ENCODE results near the gene GNAT2.

The GNAT2 gene

DNA sequence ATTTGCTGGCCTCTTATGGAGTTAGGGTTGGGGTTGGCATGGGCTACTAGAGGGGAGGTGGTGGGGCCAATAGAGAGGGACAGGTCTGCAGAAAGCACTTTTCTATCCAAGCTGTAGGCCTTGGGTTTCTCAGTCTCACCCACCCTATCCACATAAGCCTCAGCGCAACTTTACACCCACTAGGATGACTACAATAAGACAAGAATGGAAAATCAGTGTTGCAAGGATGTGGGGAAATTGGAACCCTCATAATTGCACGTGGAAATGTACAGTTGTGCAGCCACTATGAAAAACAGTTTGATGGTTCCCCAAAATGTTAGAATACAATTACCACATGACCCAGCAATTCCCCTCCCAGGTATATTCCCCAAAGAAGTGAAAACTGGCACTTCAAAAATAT, 22.4 kb upstream of the GNAT2 start:
- DNase-seq, result no peak

DNA sequence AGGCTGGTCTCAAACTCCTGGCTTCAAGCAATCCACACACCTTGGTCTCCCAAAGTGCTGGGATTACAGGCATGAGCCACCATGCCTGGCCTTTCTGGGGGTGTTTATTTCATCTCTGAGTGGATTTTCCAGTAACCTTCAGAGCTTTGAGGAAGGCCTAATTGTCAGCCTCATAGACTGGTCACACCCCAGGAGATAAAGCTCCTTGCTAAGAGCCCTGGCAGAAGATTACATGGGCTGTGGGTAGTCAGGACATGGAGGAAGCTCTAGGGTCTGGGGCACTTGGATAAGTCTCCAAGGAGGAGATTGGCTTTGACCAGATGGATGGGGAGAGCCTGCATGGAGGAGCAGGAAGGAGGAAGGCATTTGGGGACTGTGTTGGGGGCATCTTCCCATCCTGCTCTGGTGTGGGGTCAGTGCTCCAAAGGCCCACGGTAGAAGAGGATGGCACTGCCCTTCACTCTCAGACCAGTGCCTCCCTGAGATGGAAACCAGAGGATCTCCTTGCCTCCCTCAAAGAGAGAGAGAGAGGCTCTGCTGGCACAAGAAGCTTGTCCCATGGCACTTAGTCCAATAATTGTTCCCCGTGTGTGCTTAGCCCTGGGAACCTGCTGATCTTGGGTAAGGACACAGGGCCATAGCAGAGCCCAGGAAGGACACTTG, 21.8 kb upstream of the GNAT2 start:
- DNase-seq, result no peak

DNA sequence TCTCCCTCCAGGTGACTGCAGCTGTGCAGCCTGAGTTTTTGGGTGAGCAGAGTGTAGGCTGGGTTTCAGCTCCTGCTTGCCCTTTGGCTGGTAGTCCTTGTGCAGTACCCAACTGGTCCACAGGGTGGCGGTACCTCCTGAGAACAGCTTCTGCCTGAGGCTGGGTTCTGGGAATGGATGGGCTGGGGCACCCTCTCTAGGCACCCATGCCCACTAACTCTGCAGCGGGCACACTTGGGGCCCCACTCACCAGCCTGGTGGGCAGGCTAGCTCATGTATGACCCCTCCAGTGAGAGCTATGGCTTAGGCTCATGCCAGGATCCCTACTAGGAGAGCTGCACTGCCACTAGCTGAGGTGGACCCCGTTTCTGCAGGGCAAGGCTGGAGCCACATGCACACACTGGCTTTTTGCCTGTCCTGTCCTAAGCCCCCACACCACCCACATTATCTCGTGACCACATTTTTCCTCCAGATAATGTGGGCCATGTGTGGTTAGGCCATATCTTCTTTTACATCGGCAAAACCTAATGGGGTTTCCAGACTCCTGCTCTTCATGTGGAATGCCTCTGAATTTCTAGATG, 21.0 kb upstream of the GNAT2 start:
- DNase-seq, result peak; percentile 71

DNA sequence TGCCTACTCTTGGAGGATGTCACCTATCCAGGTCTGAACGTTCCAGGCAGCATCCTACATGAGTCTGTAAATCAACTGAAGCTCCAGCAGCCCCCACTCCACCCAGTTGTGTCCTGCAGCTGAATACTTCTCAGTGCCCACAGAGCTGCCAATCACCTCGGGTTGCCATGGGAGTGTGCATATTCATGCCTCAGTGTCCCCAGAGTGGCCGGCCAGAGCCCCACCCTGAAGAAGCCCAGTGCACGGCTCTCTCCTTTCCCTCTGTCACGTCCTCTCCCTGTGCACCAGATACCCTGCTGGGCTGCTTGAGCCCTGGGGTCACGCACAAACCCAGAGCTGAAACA, 20.4 kb upstream of the GNAT2 start:
- no peak for DNase-seq

DNA sequence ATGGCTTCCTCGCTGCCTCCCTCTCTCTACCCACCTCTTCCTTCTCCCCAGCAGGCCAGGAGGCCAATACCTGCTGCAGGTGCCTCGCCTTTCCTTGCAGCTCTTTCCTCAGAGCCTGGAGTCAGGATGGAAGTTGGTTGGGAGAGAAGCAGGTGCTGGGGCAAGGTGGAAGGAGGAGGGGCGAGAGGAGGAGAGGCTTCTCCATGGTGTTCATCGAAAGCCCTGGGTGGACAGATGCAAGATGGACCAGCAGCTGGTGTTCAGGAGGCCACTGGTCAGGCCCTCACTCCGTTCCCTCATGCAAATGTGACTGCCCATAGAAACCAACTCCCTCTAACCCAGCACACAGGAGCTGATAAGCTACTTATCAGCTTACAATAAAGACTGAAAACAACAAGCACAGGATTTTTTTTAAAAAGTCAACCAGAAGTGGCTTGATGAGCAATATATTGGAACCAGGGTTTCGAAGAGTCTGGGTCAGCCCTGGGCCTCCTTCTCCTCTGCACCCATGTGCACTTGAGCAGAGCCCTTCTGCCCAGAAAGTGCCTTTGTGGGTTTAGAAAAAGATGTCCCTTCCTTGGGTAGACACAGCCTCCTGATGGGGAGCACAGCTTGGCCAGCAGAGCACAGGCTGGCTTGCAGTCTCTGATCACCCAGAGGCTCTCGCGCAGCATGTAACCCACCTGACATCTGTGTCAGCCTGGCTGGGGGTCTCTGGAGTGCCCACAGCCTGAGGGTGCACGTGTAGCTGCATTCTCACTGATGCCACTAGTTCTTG, 19.8 kb upstream of the GNAT2 start:
- DNase-seq, result no peak

DNA sequence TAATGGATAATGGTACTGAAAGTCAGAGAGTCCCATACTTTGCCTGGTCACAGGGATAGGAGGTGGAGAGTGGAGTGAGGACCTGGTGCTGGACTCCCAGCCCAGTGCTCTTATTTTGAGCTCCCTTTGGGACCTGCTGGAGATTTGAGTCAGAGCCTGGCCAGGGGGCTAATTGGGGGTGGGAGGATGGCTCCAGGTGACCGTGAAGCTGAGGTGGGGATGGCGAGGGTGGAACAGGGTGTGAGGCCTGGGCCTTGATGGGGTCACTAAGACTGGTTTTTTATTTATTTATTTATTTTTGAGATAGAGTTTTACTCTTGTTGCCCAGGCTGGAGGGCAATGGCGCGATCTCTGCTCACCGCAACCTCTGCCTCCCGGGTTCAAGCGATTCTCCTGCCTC, 18.0 kb upstream of the GNAT2 start:
- no peak for DNase-seq

DNA sequence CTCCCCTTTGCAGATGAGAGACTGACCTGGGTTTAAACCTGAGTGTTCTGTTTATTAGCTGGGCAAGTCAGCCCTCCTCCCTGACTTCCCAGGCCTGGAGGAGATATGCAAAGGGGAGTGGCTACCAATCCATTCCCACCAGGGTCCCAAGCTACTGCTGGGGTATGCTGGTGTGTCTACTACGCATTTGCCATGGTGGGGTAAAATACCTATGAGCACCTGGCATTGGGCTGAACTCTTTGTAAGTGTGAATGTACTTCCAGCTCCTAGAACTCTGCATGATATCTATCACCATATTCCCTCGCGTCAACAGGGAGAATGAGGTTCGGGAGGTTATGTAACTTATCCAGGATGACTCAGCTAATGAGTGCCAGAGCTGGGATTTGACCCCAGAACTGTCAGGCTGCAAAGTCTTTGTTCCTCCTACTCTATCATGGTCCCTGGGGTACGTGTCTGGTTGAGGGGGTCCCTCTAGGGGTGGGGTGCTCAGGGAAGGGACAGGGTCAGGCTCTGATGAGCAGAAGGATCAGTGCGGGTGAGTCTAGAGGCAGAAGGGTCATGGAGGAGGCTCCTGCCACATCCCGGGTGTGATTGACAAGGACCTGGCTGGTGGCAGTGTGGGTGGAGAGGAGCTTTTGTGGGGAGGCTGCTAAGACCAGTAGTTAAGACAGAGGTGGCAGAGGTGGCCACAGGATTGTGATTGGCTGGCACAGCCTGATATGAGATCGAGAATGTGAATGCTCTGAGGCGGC, 17.0 kb upstream of the GNAT2 start:
- peak; percentile 63 for DNase-seq

DNA sequence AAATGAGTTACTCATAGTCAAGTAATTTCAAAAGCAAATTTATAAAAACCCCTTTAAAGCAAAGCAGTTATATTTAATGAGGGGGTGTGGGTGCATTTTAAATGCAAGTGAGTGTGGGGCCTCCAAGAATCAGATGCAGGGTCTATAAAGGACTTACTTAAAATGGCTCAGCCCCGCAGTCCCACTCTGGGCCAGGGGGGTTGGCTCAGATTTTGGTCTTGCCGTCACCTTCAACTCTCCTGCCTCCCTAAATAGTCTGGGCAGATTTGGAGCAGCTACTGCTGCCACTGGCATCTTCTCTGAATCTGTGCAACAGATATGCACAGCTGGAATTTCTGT, 16.4 kb upstream of the GNAT2 start:
- no peak for DNase-seq

DNA sequence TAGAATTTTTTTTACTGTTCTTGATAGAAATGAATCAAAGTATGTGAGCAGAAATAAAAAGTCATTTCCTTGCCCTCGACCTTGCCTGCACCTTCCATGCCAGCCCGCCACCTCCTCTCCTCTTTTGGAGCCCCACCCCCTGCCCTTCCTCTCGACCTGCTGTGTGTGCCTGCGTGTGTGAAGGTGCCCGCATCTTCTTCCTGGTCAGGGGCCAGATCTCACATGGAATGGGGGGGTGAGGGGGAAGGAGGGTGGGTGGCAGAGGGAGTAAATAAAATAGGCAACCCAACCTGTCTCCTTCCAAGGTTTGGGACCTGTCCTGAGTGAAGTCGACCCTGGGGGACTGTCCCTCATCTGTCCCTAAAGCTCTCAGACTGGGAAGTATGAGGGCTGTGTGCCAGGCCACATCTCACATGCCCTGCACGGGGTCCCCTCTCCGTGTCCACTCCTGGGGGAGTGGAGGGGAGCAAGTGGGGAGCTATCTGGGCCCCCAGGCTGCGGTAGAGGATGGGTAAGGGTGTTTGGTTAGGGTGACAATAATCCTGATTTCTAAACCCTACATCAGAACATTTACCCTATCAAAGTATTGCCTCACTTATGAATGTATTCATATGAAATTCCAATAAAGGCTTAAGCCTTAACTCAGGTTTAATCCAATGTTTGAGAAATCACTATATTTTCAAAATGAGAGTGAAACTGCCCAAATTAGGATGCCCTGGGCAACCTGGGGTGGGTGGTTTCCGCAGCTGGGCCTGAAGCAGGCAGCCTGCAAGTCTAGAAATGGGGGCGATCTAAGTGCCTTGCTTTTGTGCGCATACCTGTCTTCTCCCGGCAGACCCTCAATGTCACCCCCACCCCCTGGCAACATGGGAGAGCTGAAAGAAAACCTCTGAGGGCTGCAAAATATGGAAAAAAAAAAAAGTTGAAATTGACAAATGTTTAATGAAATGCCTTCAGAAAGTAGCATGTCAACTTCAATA, 15.6 kb upstream of the GNAT2 start:
- DNase-seq, result no peak

DNA sequence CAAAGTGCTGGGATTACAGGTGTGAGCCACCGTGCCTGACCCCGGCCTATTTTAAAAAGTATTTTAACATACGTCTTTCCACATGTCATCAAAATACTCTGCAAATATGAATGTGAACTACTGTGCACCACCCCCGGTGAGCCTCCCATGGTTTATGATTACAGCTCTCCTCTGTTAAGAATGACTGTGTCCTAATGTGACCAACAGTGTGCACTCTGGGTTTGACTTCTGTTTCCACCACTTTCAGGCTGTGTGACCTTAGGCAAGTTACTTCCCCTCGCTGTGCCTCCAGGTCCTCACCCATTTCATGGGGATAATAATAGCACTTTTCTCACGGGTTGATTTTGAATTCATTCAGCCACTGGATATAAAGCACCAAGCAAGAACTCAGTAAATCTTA, 14.9 kb upstream of the GNAT2 start:
- no peak for DNase-seq

DNA sequence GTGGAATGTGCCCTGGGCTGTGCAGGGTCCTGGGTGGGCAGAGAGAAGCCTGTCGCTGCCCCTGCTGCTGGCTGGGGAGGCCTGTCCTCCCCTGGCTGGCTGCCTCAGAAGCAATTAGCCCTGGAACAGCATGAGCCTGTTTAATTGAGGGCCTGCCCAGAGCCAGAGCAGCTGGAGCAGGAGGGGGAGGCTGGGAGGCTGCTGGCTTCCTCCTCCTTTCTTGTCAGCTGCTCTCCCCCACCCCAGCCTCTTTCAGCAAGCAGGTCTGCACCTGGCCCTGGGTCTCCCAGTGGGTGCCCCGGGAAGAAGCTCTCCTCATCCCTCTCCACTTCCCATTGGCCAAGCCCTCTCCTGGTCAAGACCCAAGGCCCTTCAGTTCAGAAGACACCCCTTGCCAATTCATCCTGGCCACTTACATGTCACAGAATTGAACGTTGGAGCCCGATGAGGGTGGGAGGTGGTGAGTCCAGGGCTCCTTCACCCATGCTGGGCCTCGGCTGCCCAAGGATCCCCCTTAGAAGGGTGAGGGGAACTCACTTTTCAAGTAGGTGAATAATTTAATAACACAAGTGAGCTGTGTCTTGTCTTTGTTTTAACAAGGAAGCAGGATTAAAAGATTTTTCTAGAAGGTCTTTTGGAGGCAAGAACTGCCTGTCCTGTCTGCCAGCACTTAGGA, 13.4 kb upstream of the GNAT2 start:
- no peak for DNase-seq

DNA sequence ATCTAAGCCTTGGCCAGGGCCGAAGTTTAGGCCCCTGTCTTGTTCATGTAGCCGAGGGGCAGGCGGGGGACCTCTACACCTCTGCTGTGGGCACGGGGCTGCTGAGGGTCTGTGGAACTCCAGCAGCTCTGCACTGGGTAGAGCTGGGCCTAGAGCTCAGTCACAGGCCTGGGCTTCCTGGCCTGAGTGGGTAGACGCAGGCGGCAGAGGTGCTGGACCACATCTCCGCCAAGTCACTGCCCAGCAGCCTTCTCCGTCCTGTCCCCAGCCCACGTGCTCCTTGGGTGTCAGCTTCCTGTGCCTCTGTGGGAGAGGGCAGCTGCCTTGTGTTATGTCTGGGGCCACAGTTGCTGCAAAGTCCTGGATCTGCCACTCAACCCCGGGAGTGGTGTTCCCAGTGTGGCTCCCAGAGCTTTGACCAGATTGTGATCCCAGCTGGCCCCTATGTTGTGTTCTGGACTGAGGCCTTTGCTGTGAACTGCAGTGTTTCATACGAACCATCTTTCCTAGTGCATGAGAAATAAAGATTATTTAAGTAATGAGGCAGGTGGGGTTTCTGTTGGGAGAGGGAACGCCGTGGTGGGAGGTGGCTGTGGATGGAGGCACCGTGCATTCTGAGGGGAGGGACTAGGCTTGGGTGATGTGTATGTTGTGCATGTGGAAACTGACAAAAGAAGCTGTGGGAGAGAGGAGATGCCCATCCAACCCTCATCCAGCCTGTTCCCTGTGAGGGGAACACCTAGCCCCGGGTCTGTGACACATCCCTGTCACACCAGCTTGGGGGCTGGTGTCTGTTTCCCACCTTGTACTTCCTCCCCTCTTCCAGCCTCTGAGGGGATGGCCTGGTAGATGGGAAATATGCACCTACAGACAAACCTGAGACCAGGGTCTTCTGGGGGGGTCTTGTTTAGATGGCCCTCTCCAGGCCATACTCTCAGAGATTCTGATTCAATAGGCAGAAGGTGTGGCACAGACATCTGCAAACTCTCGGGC, 12.4 kb upstream of the GNAT2 start:
- no peak for DNase-seq

DNA sequence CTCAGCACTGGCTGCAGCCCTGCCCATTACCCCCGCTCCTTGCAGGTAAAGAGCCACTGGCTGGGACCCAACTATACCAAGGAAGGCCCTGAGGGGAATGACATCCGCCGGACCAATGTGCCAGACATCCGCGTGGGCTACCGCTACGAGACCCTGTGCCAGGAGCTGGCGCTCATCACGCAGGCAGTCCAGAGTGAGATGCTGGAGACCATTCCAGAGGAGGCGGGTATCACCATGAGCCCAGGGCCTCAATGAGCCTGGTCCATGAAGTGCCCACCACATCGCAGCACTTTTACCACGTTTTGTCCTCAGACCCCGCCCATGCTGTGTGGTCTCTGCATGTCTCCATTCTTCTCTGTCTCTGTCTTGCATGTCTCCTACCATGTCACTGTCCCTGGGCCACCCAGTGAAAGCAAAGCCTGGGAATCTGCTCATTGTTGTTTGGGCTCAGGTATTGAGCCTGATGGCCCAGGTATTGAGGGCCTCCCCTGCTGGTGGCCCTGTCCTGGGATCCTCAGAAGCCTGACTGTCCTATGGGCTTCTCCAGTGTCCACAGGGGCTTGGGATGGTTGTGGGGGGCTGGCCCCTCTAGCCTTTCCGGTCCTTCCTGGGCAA, 11.6 kb upstream of the GNAT2 start:
- DNase-seq, result no peak

DNA sequence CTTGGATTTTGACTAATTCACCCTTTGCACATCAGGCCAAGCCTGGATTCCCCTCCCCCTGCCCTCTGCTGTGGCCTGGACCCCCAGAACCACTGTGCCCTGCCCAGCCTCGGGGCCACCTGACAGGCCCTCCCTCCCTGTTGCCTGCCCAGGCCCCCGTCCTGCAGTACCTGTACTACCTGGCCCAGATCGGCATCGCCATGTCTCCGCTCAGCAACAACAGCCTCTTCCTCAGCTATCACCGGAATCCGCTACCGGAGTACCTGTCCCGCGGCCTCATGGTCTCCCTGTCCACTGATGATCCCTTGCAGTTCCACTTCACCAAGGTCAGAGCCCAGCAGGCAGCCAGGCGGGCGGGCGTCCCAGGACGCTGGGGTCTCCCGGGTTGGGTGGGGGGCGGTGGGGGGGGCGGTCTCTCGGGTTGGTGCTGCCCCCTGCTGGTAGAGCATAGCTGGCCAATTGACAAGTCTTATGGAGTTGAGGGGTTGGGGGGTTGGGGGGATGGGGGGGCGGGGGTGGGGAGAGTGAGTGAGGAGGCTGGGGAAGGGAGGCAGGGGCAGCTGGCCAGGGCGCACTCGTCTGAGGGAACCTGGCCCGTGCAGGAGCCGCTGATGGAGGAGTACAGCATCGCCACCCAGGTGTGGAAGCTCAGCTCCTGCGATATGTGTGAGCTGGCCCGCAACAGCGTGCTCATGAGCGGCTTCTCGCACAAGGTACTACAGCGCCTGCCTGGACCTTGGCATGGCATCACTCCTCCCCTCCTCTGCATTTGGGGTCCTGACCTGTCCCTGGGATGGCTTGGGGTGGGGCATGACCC, 10.9 kb upstream of the GNAT2 start:
- DNase-seq, result no peak

DNA sequence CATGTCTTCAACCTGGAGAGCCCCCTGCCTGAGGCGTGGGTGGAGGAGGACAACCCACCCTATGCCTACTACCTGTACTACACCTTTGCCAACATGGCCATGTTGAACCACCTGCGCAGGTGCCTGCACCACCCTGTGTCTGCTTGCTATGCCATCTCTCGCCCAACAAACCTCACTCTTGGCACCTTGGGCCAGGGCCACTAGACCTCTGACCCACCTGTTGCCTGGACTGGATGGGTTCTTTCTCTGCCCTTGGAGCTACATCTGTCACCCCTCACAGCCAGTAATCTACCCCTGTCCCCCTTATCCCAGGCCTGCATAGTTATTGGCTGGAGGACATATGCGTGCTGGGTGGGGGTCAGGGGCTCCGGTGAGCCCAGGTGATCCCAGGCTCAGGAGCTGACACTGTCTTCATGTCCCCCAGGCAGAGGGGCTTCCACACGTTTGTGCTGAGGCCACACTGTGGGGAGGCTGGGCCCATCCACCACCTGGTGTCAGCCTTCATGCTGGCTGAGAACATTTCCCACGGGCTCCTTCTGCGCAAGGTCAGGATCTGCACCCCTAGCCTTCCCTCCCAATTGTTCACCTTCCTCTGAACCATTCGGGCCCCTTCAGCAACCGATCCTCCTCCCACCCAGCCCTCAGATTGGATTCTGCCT, 10.1 kb upstream of the GNAT2 start:
- DNase-seq, result no peak

DNA sequence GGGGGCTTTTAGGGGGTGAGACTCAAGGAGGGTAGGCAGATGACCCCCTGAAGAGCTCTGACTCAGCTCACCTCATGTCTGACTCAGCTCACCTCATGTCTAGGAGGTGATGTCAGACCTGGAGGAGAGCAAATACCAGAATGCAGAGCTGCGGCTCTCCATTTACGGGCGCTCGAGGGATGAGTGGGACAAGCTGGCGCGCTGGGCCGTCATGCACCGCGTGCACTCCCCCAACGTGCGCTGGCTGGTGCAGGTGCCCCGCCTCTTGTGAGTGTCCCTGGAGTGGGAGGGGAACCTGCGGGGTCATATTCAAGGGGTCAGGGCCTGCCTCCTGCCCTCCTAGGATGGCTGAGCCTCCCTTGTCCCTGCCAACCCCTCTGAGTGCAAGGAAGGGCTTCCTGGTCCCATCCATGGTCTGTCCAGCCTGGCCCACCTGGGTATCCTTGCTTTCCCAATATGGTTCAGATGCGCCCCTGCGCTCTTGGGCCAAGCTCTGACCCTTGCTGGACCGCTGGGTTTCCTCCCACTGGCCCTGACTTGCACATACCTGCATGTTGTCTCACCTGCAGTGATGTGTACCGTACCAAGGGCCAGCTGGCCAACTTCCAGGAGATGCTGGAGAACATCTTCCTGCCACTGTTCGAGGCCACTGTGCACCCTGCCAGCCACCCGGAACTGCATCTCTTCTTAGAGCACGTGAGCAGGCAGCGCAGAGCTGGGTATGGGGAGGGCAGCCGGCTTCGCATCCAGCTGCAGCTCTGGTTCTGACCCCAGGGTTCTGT, 9.3 kb upstream of the GNAT2 start:
- peak; percentile 47 for DNase-seq

DNA sequence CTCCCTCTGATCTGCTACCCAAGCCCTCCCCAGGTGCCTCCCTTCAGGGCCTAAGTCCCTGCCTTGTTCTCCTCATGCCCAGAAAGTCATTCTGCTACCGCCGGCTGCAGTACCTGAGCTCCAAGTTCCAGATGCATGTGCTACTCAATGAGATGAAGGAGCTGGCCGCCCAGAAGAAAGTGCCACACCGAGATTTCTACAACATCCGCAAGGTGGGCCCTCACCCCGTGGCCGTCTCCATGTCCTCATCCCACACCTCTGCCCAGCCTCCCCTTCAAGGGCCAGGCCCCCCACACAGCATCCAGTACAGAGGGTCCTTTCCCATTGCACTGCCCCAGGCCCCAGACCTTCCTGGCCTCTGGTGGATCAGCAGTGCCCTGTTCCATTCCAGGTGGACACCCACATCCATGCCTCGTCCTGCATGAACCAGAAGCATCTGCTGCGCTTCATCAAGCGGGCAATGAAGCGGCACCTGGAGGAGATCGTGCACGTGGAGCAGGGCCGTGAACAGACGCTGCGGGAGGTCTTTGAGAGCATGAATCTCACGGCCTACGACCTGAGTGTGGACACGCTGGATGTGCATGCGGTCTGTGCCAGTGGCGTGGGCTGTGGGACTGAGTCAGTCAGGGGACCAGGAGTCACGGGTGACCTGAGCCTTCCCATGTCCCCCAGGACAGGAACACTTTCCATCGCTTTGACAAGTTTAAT, 8.4 kb upstream of the GNAT2 start:
- DNase-seq, result no peak

Measured in EL (cell line).